ENCODE data around the gene PHF14.
"Not testable (repeated sequence)": the region's sequence is repeated elsewhere in the genome, so short reads cannot be mapped to it uniquely, and the experiment has no call there.

Gene PHF14

GRCh38 chr7:10990748-10991147 lies 17.1 kb downstream of the PHF14 start:
- not testable (repeated sequence) for DNase-seq

GRCh38 chr7:10995482-10996166 lies 22.0 kb downstream of the PHF14 start:
- not testable (repeated sequence) for DNase-seq

GRCh38 chr7:10998996-10999757 lies 25.5 kb downstream of the PHF14 start:
- no peak for DNase-seq

GRCh38 chr7:11005202-11005601 lies 31.5 kb downstream of the PHF14 start:
- DNase-seq: no peak

- DNase-seq: no peak
Measured at GRCh38 chr7:11006291-11006690, 32.6 kb downstream of the PHF14 start.

- no peak for DNase-seq
Measured at GRCh38 chr7:11009631-11010030, 36.0 kb downstream of the PHF14 start.

- no peak for DNase-seq
Measured at GRCh38 chr7:11021468-11021867, 47.8 kb downstream of the PHF14 start.

- DNase-seq: no peak
Measured at GRCh38 chr7:11026452-11027359, 53.0 kb downstream of the PHF14 start.

- DNase-seq: no peak
Measured at GRCh38 chr7:11035661-11036060, 62.0 kb downstream of the PHF14 start.

GRCh38 chr7:11039974-11040373 lies 66.3 kb downstream of the PHF14 start:
- no peak for DNase-seq

GRCh38 chr7:11054033-11054432 lies 80.4 kb downstream of the PHF14 start:
- DNase-seq: no peak

- DNase-seq: no peak
Measured at GRCh38 chr7:11060893-11061292, 87.2 kb downstream of the PHF14 start.

GRCh38 chr7:11062110-11062509 lies 88.4 kb downstream of the PHF14 start:
- no peak for DNase-seq

GRCh38 chr7:11069591-11069990 lies 95.9 kb downstream of the PHF14 start:
- DNase-seq: no peak

GRCh38 chr7:11077816-11078215 lies 104.1 kb downstream of the PHF14 start:
- DNase-seq: no peak

GRCh38 chr7:11078247-11078834 lies 104.7 kb downstream of the PHF14 start:
- no peak for DNase-seq

- no peak for DNase-seq
Measured at GRCh38 chr7:11079907-11080306, 106.2 kb downstream of the PHF14 start.

GRCh38 chr7:11082121-11082520 lies 108.4 kb downstream of the PHF14 start:
- DNase-seq: no peak

GRCh38 chr7:11082552-11083213 lies 109.0 kb downstream of the PHF14 start:
- no peak for DNase-seq

GRCh38 chr7:11083214-11083568 lies 109.5 kb downstream of the PHF14 start:
- no peak for DNase-seq

GRCh38 chr7:11104578-11104977 lies 130.9 kb downstream of the PHF14 start:
- DNase-seq: no peak

GRCh38 chr7:11109659-11110058 lies 136.0 kb downstream of the PHF14 start:
- no peak for DNase-seq
